ENCODE measurements around the gene SYT13.

The SYT13 gene

DNA sequence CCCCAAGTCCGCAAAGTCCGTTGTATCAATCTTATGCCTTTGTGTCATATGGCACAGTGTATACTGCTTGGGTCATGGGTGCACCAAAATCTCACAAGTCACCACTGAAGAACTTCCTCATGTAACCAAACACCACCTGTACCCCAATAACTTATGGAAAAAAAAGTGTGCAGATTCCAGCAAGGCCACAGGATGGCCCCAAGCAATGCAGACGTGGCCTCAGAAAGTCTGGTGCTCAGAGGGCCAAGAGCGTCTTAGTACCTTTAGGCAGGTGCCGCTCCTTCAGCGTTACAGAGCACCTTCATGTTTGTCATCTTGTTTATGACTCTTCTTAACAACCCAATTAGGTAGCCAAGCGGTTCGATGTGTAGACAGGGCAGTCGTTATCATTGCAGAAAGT is 74.4 kb downstream of the SYT13 start:
- TF ChIP-seq ZNF565 (CRISPR knock-in tag; conservative IDR thresholded peaks at IDR 0.05; ENCODE audit: low read depth) (no peak), OSR1 (CRISPR knock-in tag; IDR thresholded peaks at IDR 0.05) (no peak), BACH2 (CRISPR knock-in tag; IDR thresholded peaks at IDR 0.05; ENCODE audit: borderline replicate concordance) (no peak), ZNF70 (CRISPR knock-in tag; IDR thresholded peaks at IDR 0.05) (no peak), TCF4 (CRISPR knock-in tag; IDR thresholded peaks at IDR 0.05; ENCODE audit: borderline replicate concordance) (no peak), TSHZ2 (CRISPR knock-in tag; IDR thresholded peaks at IDR 0.05) (no peak), ISL1 (CRISPR knock-in tag; IDR thresholded peaks at IDR 0.05) (no peak), ZC3H10 (CRISPR knock-in tag; IDR thresholded peaks at IDR 0.05) (no peak), CSRNP3 (CRISPR knock-in tag; IDR thresholded peaks at IDR 0.05) (no peak), ZNF8 (CRISPR knock-in tag; IDR thresholded peaks at IDR 0.05) (no peak), CREB5 (CRISPR knock-in tag; IDR thresholded peaks at IDR 0.05; ENCODE audit: low read depth) (no peak), POU6F1 (CRISPR knock-in tag; IDR thresholded peaks at IDR 0.05; ENCODE audit: borderline replicate concordance, low read depth) (no peak), ZFP30 (CRISPR knock-in tag; IDR thresholded peaks at IDR 0.05) (no peak)
- no peak for ATAC-seq

GRCh38 chr11:45210846-45211245 is 75.3 kb downstream of the SYT13 start:
- ATAC-seq, result no peak
- TF ChIP-seq ZNF8 (CRISPR knock-in tag; IDR thresholded peaks at IDR 0.05) (no peak), ZNF70 (CRISPR knock-in tag; IDR thresholded peaks at IDR 0.05) (no peak), ZNF565 (CRISPR knock-in tag; conservative IDR thresholded peaks at IDR 0.05; ENCODE audit: low read depth) (no peak), CREB5 (CRISPR knock-in tag; IDR thresholded peaks at IDR 0.05; ENCODE audit: low read depth) (no peak), TCF4 (CRISPR knock-in tag; IDR thresholded peaks at IDR 0.05; ENCODE audit: borderline replicate concordance) (no peak), TOX (CRISPR knock-in tag; IDR thresholded peaks at IDR 0.05; ENCODE audit: borderline replicate concordance) (no peak)

- TF ChIP-seq SNAI2 (CRISPR knock-in tag; IDR thresholded peaks at IDR 0.05), result no peak
- no peak for TF ChIP-seq POU6F1 (CRISPR knock-in tag; IDR thresholded peaks at IDR 0.05; ENCODE audit: borderline replicate concordance, low read depth)
- TF ChIP-seq, protein P1, sequence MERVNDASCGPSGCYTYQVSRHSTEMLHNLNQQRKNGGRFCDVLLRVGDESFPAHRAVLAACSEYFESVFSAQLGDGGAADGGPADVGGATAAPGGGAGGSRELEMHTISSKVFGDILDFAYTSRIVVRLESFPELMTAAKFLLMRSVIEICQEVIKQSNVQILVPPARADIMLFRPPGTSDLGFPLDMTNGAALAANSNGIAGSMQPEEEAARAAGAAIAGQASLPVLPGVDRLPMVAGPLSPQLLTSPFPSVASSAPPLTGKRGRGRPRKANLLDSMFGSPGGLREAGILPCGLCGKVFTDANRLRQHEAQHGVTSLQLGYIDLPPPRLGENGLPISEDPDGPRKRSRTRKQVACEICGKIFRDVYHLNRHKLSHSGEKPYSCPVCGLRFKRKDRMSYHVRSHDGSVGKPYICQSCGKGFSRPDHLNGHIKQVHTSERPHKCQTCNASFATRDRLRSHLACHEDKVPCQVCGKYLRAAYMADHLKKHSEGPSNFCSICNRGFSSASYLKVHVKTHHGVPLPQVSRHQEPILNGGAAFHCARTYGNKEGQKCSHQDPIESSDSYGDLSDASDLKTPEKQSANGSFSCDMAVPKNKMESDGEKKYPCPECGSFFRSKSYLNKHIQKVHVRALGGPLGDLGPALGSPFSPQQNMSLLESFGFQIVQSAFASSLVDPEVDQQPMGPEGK (CRISPR knock-in tag; IDR thresholded peaks at IDR 0.05; ENCODE audit: borderline replicate concordance), result no peak
- TF ChIP-seq PPARA (CRISPR knock-in tag; IDR thresholded peaks at IDR 0.05; ENCODE audit: borderline replicate concordance), result no peak
- no peak for TF ChIP-seq ISL1 (CRISPR knock-in tag; IDR thresholded peaks at IDR 0.05)
- no peak for TF ChIP-seq ZNF565 (CRISPR knock-in tag; conservative IDR thresholded peaks at IDR 0.05; ENCODE audit: low read depth)
- no peak for TF ChIP-seq BACH2 (CRISPR knock-in tag; IDR thresholded peaks at IDR 0.05; ENCODE audit: borderline replicate concordance)
- TF ChIP-seq GLIS3 (CRISPR knock-in tag; IDR thresholded peaks at IDR 0.05), result no peak
- no peak for TF ChIP-seq ARNTL (CRISPR knock-in tag; IDR thresholded peaks at IDR 0.05; ENCODE audit: borderline replicate concordance, low read depth)
- TF ChIP-seq TOX (CRISPR knock-in tag; IDR thresholded peaks at IDR 0.05; ENCODE audit: borderline replicate concordance), result no peak
- ATAC-seq, result no peak
Observed at GRCh38 chr11:45209891-45210699, 76.0 kb downstream of the SYT13 start.

Data from SK-N-SH treated with all-trans-retinoic acid at 6 μM for 48 hours (cell line).